ENCODE measurements around the gene SPARCL1.

GRCh38 chr4:87547016-87547708 is 18.0 kb upstream of the SPARCL1 start:
- TF ChIP-seq EZH2phosphoT487 (IDR thresholded peaks at IDR 0.05; ENCODE audit: unreplicated experiment) (no peak), EZH2 (IDR thresholded peaks at IDR 0.05; ENCODE audit: low read depth, unreplicated experiment) (no peak), CTCF (conservative IDR thresholded peaks at IDR 0.05; ENCODE audit: low read depth in 2 of 2) (no peak), POLR2AphosphoS5 (IDR thresholded peaks at IDR 0.05; ENCODE audit: low read depth) (no peak), NANOG (IDR thresholded peaks at IDR 0.05; ENCODE audit: borderline replicate concordance) (no peak), STAT1 (IDR thresholded peaks at IDR 0.05; ENCODE audit: unreplicated experiment) (no peak), ZNF331 (CRISPR knock-in tag; IDR thresholded peaks at IDR 0.05; ENCODE audit: low read depth) (no peak), CREB1 (CRISPR knock-in tag; IDR thresholded peaks at IDR 0.05; ENCODE audit: low read depth) (no peak), JUNB (IDR thresholded peaks at IDR 0.05; ENCODE audit: unreplicated experiment) (no peak), ZNF114 (CRISPR knock-in tag; IDR thresholded peaks at IDR 0.05) (no peak)
- TF ChIP-seq, protein P1, sequence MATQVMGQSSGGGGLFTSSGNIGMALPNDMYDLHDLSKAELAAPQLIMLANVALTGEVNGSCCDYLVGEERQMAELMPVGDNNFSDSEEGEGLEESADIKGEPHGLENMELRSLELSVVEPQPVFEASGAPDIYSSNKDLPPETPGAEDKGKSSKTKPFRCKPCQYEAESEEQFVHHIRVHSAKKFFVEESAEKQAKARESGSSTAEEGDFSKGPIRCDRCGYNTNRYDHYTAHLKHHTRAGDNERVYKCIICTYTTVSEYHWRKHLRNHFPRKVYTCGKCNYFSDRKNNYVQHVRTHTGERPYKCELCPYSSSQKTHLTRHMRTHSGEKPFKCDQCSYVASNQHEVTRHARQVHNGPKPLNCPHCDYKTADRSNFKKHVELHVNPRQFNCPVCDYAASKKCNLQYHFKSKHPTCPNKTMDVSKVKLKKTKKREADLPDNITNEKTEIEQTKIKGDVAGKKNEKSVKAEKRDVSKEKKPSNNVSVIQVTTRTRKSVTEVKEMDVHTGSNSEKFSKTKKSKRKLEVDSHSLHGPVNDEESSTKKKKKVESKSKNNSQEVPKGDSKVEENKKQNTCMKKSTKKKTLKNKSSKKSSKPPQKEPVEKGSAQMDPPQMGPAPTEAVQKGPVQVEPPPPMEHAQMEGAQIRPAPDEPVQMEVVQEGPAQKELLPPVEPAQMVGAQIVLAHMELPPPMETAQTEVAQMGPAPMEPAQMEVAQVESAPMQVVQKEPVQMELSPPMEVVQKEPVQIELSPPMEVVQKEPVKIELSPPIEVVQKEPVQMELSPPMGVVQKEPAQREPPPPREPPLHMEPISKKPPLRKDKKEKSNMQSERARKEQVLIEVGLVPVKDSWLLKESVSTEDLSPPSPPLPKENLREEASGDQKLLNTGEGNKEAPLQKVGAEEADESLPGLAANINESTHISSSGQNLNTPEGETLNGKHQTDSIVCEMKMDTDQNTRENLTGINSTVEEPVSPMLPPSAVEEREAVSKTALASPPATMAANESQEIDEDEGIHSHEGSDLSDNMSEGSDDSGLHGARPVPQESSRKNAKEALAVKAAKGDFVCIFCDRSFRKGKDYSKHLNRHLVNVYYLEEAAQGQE (IDR thresholded peaks at IDR 0.05; ENCODE audit: unreplicated experiment): no peak
- TF ChIP-seq, protein P2, sequence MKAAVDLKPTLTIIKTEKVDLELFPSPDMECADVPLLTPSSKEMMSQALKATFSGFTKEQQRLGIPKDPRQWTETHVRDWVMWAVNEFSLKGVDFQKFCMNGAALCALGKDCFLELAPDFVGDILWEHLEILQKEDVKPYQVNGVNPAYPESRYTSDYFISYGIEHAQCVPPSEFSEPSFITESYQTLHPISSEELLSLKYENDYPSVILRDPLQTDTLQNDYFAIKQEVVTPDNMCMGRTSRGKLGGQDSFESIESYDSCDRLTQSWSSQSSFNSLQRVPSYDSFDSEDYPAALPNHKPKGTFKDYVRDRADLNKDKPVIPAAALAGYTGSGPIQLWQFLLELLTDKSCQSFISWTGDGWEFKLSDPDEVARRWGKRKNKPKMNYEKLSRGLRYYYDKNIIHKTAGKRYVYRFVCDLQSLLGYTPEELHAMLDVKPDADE (IDR thresholded peaks at IDR 0.05): no peak
